ENCODE data around the gene RILPL1. TPM values are rescaled to one million over a fixed set of nuclear protein-coding genes. Genes with fewer than 3 reads are reported as not detected.
"Not testable (repeated sequence)": the region's sequence is repeated elsewhere in the genome, so short reads cannot be mapped to it uniquely, and the experiment has no call there.

Gene RILPL1
- total and polyA plus RNA-seq, 8 donors = 3.0 to 8.8 (median 4.1) TPM

DNA sequence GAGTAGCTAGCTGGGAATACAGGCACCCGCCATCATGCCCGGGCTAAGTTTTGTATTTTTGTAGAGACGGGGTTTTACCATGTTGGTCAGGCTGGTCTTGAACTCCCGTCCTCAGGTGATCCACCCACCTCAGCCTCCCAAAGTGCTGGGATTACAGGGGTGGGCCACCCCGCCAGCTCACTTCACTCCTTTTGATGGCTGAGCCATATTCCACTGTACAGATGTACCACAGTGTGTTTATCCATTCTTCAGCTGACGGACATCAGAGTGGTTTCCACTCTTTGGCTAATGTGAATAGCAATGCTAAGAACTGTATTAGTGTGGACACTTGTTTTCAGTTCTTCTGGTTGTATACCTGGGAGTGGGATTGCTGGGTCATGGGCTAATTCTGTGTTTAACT lies 46.1 kb downstream of the RILPL1 start:
- FAIRE-seq (no peak), DNase-seq (no peak), ATAC-seq (no peak)
- Histone ChIP-seq H3K27ac (no peak overlapping the region), H3K4me1 (no peaks in the 10 kb centered on the region), H3K9me3 (no peaks in the 10 kb centered on the region), H3K4me3 (no peak overlapping the region), H3K36me3 (no peaks in the 10 kb centered on the region), H3K27me3 (no peaks in the 10 kb centered on the region)
- WGBS, 2 donors = 95 to 97% methylated on average over 6 of the region's 6 CpGs
- TF ChIP-seq, protein P1, sequence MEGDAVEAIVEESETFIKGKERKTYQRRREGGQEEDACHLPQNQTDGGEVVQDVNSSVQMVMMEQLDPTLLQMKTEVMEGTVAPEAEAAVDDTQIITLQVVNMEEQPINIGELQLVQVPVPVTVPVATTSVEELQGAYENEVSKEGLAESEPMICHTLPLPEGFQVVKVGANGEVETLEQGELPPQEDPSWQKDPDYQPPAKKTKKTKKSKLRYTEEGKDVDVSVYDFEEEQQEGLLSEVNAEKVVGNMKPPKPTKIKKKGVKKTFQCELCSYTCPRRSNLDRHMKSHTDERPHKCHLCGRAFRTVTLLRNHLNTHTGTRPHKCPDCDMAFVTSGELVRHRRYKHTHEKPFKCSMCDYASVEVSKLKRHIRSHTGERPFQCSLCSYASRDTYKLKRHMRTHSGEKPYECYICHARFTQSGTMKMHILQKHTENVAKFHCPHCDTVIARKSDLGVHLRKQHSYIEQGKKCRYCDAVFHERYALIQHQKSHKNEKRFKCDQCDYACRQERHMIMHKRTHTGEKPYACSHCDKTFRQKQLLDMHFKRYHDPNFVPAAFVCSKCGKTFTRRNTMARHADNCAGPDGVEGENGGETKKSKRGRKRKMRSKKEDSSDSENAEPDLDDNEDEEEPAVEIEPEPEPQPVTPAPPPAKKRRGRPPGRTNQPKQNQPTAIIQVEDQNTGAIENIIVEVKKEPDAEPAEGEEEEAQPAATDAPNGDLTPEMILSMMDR (IDR thresholded peaks at IDR 0.05) = no peak
- intact Hi-C loops (cut with DNase I) = no loop called here

DNA sequence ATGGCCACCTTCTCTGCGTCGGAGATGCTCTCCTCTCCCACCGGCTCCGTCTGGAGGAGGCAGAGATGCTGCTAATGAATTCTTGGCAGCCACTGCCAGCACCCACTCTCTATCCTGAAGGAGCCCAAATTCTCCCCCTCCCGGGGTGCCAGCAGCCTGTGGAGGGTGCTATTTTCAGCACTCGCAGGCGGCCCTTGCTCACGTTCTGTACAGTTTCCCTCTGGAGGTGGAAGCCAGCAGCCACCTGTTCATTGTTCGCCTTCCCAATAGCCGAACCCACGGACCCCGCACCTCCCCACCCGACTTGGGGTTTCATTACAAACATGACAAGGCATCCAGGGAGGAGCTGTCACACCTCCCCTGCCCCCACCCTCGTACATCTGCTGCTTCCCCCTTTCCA lies 47.8 kb downstream of the RILPL1 start:
- Histone ChIP-seq H3K9me3 (no peaks in the 10 kb centered on the region), H3K4me3 (no peak overlapping the region), H3K27me3 (no peaks in the 10 kb centered on the region), H3K27ac (no peak overlapping the region), H3K36me3 (no peaks in the 10 kb centered on the region), H3K4me1 (no peaks in the 10 kb centered on the region)
- WGBS, 2 donors = 85 to 87% methylated on average over 14 of the region's 14 CpGs
- DNase-seq (peak in 1 of 6 donors; percentile 46), FAIRE-seq (no peak), ATAC-seq (no peak)
- intact Hi-C loops (cut with DNase I) = no loop called here
- TF ChIP-seq, protein P1 (IDR thresholded peaks at IDR 0.05) = no peak

DNA sequence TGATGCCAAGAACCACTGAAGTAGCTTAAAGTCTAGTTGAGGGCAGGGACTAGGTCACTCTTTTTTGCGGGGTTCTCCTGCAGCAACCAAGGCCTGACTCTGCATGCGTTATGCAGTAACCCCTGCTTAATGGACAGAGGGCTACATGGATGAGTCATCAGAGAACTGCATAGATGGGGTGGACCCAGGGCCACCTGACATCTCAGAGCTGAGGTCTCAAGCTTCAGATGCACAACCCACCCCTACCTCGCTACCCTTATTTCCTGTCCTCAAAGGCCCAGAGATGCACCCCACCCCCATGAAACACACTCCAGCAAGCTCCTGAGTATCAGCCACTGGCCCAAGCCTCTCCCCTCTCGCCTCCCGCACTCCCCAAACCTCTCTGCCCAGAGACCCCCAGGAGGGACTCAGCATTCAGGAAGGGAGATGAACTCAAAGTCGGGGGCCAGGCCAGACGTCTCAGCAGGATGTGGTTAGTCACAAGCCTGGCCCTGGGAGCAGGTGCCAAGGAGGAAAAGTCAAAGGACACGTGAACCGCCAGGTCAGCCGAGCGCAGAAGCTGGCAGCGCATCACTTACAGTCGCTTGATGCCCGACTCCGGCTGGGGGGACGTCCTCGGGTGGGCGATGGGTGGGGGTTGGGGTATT lies 49.8 kb downstream of the RILPL1 start:
- DNase-seq (peak in 1 of 6 donors; percentile 35), FAIRE-seq (no peak), ATAC-seq (no peak)
- H3K4me1 ChIP-seq = no peaks in the 10 kb centered on the region
- H3K36me3 ChIP-seq = no peaks in the 10 kb centered on the region
- H3K27ac ChIP-seq = no peak overlapping the region
- intact Hi-C loops (cut with DNase I) = no loop called here
- WGBS, 2 donors = 85 to 86% methylated on average over 18 of the region's 18 CpGs
- TF ChIP-seq, protein P1 (IDR thresholded peaks at IDR 0.05) = no peak
- no peaks in the 10 kb centered on the region for H3K9me3 ChIP-seq
- no peaks in the 10 kb centered on the region for H3K27me3 ChIP-seq
- no peak overlapping the region for H3K4me3 ChIP-seq

DNA sequence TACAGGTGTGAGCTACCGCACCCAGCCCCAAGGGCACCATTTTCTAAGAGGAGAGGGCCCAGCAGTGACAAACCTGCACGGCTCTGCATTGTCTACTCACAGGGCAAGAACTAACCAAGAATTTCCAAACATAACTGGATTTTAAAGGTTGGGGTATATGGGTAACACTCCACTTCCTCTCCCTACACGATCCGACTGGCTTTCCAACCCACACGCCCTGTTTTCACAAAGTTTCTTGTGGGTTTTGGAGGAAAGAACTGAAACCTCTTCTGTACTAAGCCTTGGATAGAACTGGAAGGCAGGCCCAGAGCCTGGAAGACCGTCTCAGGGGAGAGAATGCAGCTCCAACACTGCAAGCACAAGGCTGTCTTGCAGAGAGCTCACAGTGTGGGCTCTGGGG lies 50.6 kb downstream of the RILPL1 start:
- Histone ChIP-seq H3K4me1 (no peaks in the 10 kb centered on the region), H3K36me3 (no peaks in the 10 kb centered on the region), H3K4me3 (no peak overlapping the region), H3K27me3 (no peaks in the 10 kb centered on the region), H3K27ac (no peak overlapping the region), H3K9me3 (no peaks in the 10 kb centered on the region)
- TF ChIP-seq, protein P1 (IDR thresholded peaks at IDR 0.05) = no peak
- DNase-seq = no peak
- WGBS, 2 donors = 81 to 89% methylated on average over 6 of the region's 6 CpGs
- ATAC-seq = no peak
- FAIRE-seq = no peak
- intact Hi-C loops (cut with DNase I) = no loop called here

DNA sequence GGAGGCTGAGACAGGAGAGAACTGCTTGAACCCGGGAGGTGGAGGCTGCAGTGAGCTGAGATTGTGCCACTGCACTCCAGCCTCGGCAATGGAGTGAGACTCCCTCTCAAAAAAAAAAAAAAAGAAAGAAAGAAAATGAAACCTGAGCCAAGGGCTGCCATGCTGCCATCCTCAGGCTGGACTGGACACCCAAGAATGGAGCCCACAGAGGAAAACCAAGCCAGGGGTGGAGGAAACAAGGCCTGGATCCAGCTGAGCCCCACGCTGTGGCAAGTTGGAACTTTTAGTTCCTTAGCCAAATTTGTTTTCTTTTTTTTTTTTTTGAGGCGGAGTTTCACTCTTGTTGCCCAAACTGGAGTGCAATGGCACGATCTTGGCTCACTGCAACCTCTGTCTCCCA lies 52.3 kb downstream of the RILPL1 start:
- H3K36me3 ChIP-seq; ATAC-seq; H3K9me3 ChIP-seq; H3K27me3 ChIP-seq; H3K4me3 ChIP-seq; H3K27ac ChIP-seq; intact Hi-C loops (cut with DNase I); DNase-seq; FAIRE-seq; H3K4me1 ChIP-seq: not testable (repeated sequence)
- 96 to 97% methylated on average over 5 of the region's 5 CpGs for WGBS, 2 donors

All from pancreas (tissue), 10 donors.